Suppressor macrophage (primary cell): ENCODE measurements around the gene RPTOR.

Experiments used
- DNase-seq, 4 experiments: peaks; one replicate each; pipeline ENCODE4 v3.0.0-alpha.2; 2020 to 2022

RPTOR gene

DNA sequence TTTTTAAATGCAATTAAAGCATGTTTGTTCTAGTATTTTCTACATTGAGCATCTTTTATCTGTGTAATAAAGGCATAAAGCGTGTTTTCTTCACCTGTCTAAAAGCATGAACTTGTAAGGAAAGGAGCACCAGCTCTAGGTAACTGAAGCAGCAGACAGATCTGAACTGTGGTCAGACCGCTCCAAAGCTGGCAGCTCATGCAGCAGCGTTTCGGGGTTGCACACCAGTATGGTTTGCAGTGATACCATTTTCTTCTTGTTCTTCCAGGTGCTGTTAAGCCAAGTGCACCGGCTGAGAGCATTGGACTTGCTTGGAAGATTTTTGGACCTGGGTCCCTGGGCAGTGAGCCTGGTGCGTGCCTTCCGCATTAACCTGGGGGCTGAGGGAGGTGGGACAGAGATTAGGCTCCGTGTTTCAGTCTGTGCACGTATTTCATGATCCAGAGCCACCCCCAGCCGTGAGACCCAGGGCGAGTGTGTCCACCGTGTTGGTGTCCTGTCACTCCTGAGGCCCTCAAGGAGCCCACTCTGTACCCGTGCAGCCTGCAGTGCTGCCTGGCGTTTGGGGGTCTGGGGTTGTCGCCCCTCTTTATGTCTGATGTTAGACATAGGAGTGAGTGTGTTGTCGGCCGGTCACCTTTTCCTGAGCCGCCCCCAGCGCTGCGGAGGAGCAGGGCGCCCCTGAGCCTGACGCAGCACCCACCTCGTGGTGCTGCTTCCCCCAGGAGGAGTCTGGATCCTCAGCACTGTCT lies 310.7 kb downstream of the RPTOR start:
- no peak for DNase-seq

DNA sequence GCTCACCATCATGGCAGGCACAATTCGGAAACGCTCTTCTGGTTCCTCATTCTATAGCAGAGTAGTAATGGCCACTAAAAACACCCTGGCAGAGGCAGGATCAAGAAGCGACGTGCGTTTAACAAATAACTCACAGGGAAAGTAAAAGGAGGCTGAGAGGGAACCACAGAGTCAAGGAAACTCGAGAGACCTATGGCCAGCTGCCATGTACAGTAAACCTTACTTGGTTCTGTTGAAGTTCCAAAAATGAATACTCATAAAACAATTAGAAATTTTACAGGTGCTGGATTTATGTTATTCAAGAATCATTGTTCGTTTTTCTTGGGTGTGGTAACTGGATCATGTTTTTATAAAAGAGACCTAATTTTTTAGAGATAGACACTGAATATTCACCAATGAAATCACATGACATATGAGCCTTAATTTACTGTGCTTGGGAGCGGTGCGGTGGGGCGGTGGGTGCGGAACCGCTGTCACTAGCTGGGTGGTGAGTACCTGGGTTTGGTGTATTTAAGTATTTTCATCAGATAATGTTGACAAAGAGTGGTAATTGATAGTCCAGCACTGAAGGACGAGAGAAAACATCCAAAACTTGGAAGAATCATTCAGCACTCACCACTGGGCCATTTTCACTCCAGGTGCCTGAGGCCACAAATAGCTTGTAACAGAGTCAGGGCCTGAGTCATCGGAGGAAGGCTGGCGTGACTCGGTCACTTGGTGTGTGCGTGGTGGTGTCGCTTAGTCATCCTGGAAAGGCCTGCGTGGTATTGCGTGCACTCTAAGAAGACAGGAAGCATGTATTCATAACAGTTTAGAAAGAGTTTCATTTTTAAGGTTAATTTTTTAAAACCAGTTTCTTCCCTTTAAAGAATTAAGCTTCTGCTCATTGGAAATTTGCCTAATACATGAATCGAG lies 311.6 kb downstream of the RPTOR start:
- peak; percentile 94 to 98 (median 96) for DNase-seq

DNA sequence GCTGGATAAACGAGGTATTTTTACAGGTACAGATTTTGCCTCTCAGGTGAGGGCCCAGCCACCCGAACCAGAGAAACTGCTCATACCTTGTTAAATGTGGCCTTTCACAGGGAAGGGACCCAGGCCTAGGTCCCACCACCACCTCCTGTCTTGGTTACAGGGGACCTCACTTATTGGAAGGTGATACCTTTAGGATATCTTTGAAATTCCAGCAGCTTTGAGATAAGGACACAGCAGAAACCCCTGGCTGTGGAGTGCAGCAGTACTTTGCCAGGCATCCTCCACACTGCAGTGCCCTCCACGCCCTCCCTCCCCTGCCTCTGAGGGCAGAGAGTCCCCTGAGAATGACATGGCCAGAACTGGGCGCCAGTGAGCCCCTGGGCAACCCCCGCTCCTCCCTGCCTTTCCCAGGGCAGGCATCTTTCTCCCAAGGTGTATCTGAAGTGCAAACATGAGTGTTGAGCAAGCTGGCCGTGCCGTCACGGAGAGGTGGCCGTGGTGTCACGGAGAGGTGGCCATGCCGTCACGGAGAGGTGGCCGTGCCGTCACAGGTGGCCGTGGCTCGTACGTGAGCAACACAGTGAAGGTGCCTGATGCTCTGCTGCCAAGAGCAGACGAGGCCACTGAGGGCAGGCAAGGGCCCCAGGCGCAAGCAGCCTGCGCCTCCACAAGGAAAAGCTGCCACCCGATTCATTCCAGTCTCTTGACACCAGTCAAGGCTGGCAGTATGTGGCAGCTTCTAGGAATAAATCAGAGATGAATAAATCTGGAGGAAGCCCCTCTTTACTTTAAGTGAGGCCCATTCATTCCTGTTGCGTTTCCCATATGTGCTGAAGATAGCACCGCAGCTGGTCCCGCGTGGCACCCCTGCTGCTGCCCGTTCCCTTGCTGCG lies 312.5 kb downstream of the RPTOR start:
- no peak for DNase-seq

DNA sequence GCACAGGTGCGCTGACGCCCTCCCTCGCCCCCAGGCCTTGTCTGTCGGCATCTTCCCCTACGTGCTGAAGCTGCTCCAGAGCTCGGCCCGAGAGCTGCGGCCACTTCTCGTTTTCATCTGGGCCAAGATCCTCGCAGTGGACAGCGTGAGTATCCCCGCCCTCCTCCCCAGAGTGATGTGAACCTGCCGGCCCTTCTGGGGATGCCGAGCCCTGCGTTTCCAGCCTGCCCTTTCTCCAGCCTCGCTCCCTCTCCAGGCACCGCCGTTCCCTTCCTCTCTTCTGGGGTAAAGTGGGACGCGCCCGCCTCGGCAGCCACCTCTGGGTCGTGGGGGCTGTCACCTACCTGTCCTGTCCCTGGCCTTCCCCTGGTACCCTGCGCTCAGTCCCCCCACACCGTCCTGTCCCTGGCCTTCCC lies 313.1 kb downstream of the RPTOR start:
- no peak for DNase-seq

DNA sequence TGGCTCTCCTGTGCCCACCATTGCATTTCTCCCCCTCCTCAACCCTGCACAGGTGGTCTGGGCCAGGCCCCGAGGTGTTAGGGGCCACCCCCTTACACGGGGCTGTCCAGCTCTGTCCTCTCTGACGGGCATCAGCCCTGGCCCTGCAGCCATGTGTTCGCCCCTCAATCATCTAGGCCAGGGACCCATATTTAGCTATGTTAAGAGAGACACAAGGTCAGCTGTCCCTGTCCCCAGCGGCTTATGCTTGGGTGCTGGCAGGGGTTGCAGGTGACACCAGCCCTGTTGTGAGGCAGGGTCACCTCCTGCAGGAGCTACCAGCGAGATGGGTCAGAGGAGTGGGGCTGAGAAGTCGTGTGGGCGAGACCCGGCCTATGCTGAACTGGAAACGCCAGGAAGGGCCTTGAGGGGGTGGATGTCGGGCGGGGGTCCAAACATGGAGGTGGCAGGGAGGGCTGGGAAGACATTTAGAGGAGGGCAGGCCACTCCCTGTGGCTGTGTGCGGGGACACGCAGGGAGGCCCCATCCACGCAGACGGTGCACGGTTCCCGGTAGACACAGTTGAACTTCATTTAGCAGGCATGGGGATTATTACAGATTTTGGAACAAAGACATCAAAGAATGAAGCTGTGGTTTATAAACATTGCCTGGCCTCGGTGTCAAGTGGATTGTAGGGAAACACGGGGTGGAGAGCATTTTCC lies 313.8 kb downstream of the RPTOR start:
- no peak for DNase-seq

GRCh38 chr17:80859002-80859941 lies 314.6 kb downstream of the RPTOR start:
- no peak for DNase-seq

DNA sequence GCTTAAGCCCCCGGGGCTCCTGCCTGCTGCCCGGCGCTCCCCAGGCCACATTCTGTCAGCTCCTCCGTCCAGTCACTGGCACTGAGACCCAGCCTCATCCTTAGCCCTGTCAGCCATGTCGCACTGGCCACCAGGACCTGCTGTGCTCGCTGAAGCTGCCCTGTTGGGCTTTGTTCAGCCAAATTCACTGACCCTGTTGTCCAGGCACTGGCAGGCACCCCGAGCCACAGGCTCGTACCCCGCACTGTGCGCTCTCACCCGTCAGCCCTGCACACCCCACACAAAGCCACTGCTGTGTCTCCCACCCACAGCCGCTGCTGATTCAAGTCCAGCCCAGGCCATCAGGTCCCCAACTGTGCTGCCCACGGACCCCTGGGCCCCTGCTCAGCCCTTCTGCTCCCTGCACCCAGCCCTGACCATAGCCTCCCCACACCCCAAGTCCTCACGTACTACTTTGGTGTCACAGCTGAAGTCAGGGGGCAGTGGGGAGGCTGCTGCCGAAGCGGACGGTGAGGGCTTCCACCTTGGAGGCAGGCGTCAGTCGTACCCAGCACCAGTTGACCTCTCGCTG lies 315.5 kb downstream of the RPTOR start:
- no peak for DNase-seq

GRCh38 chr17:80860703-80861417 lies 316.2 kb downstream of the RPTOR start:
- DNase-seq, result peak; percentile 62 to 80 (median 72)

GRCh38 chr17:80861418-80861815 lies 316.8 kb downstream of the RPTOR start:
- DNase-seq, result peak in 3 of 4 experiments; percentile 23 to 63 (median 43)

DNA sequence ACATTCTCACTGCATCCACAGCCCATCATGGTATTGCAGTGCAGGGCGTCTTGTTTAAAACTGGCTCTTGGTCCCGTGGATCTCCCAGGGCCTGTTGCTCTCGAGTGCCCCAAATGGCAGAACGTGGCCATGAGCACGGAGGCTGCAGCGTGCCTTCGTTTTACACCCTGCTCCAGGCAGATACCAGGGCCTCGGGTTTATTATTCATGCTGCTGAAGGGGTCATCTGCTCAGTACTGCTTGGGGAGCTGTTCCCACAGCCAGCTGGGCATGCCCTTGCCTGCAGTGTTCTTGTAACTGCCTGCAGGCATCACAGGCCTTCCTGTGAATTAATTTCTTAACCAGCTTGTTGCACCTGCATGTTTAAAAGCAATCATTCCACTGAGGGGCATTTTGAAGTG lies 317.3 kb downstream of the RPTOR start:
- DNase-seq, result peak in 1 of 4 experiments; percentile 17

DNA sequence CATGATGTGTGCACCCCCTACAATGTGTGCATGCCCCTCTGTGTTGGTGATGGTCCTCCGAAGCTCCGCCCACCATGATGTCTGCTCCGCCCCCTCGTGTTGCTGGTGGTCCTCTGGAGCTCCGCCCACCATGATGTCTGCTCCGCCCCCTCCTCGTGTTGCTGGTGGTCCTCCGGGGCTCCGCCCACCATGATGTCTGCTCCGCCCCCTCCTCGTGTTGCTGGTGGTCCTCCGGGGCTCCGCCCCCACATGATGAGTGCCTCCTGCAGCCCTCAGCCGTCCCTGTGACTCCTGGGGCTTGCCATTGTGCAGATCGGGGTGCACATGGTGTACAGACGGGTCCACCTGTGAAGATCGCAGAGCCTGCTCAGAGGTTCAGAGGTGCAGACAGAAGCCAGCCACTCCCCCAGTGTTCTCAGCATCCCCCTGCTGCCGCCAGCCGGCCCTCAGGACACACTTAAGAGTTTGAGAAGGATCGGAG lies 317.9 kb downstream of the RPTOR start:
- DNase-seq, result no peak

DNA sequence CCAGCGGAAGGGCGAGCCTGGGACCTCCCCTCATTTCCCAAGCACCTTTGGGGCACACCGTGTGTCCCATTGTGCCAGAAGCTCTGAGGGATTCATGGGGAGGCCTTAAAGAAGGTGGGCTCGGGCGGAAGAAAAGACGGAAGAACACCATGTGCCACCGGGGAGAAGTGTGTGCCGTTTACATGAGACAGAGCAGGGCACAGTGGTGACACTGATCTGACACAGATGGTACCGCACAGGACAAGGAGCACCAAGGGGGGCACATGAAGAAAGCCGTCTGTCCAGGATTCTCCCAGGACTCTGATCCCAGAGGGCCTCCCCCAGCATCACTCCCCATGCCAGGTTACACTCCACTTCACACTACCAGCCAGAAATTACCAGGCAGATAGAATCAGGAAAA lies 318.3 kb downstream of the RPTOR start:
- DNase-seq, result no peak

GRCh38 chr17:80863626-80864025 lies 319.0 kb downstream of the RPTOR start:
- no peak for DNase-seq

- DNase-seq, result no peak
Observed at GRCh38 chr17:80864751-80865150, 320.1 kb downstream of the RPTOR start.

DNA sequence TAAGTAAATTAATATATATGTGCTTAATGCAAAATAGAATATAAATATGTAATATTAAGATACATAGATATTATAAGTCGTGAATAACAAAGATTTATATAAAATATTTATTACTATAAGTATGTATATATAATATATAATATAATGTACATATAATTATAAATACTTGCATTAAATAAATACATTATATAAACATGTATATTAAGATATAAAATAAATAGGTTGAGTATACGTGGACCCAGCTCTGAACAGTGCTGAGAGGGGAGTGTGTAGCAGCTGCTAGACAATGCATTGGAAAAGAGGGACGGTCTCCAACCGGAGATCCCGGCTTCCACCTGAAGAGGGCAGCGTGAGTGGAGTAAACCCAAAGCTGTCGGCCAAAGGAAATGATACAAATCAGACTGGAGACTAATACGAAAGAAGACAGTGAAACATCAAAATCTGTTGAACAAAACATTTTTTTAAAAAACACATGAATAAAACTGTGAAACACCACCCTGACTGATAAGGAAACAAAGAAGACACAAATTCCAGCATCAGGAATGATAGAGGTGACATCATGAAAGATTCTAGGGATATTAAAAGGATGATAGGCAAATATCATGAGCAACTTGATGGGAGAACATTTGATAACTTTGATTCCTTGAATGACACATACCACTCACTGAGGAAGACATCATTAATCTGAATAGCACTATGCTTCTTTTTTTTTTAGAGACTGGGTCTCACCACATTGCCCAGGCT lies 321.6 kb downstream of the RPTOR start:
- DNase-seq, result peak; percentile 79 to 87 (median 82)

DNA sequence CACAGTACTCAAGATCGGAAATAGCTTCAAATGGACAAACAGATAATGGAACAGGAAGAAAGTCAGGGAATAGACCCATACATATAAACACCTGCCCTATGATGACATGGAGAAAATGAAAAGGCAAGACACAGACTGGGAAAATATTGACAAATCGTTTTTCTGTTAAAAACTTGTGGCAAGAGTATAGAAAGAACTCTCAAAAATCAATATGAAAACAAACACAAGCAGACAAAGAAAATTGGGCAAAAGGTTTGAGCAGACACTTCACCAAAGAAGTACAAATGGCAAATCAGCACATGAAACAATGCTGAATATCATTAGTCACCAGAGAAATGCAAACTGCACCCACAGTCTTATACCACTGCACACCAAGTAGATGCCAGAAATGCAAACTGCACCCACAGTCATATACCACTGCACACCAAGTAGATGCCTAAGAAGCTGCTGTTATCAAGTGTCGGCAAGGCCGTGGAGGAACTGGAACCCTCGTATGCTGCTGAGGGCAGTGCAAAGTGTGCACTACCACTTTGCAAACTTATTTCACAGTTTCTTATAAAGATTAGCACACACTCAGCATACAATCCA lies 323.5 kb downstream of the RPTOR start:
- DNase-seq, result peak; percentile 11 to 54 (median 26)

DNA sequence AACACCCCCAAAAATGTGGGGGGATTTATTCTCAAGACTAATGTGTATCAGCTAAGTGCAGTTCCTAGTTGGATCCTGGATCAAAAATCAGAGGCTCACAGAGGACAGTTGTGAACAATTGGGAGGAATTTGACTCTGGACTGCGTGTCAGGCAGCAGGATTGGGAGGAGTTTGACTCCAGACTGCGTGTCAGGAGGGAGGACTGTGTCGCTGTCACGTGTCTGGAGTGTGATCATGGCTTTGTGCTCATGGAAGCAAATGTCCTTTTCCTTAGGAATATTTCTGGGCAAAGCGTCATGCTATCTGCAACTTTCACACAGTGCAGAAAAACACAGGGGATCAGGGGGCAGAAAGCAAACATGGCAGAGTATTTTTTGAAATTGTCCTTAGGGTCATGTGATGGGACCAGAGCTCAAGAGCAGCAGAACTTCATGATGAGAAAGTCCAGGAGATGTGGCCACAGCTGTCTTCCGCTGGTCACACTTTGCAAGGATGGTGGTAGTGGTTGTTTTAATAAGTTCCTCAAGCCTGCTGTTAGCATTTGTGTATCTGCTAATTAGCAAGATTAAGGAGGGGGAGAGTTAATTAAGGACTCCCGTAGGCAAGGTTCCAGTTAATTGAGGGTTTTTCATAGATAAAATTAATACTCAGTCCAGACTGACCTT lies 325.0 kb downstream of the RPTOR start:
- DNase-seq, result peak; percentile 44 to 66 (median 62)

GRCh38 chr17:80870401-80870800 lies 325.8 kb downstream of the RPTOR start:
- peak; percentile 82 to 94 (median 84) for DNase-seq
